ENCODE data around the gene ABCC12. TPM values are rescaled to one million over a fixed set of nuclear protein-coding genes. Genes with fewer than 3 reads are reported as not detected.

ABCC12 gene
- total and polyA plus RNA-seq, 10 of the 15 experiments (the other 5 are each of a cell fraction or from before 2014, with no cell fraction given) = 0.02 to 0.03 (median 0.03) TPM; not detected in 6

DNA sequence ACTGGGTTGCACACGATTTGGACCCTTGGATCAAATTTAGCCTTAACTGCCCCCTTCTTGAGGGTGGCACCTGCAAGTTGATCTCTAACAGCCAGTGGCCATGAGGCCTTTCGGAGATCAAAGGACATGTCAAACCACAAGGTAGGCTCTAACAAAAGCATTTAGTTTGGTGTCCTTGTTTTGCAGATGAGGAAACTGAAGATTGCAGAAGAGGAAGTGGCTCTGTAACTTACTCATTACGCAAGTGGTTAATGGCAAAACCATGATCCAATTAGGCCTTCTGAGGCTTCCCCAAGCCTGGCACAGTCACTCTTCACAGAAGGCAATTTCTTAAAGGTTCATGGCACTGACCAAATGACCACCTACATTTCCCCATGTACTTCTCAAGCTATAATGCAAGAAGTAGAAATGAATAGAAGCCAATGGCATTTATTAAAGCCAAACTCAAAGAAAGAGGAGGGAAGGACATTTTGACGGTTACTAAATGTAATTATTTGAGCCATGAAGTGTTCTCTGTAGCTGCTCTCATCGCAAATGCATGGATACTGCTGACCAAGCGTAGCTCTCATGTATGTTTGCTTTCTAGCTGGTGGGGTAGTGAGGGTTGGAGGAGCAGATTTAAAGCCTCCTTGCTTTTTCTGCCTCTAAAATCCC lies 32.8 kb upstream of the ABCC12 start (continued):
- TF ChIP-seq, protein P1, sequence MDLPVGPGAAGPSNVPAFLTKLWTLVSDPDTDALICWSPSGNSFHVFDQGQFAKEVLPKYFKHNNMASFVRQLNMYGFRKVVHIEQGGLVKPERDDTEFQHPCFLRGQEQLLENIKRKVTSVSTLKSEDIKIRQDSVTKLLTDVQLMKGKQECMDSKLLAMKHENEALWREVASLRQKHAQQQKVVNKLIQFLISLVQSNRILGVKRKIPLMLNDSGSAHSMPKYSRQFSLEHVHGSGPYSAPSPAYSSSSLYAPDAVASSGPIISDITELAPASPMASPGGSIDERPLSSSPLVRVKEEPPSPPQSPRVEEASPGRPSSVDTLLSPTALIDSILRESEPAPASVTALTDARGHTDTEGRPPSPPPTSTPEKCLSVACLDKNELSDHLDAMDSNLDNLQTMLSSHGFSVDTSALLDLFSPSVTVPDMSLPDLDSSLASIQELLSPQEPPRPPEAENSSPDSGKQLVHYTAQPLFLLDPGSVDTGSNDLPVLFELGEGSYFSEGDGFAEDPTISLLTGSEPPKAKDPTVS (IDR thresholded peaks at IDR 0.05; ENCODE audit: low read depth, low read length) = no peak
- no peak for TF ChIP-seq STAT1 (conservative IDR thresholded peaks at IDR 0.05)
- TF ChIP-seq TAF1 (IDR thresholded peaks at IDR 0.05; ENCODE audit: borderline replicate concordance, low read depth, low read length) = no peak
- TF ChIP-seq, protein P2, sequence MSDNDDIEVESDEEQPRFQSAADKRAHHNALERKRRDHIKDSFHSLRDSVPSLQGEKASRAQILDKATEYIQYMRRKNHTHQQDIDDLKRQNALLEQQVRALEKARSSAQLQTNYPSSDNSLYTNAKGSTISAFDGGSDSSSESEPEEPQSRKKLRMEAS (IDR thresholded peaks at IDR 0.05; ENCODE audit: low read depth, low read length) = no peak
- TF ChIP-seq CREB1 (IDR thresholded peaks at IDR 0.05; ENCODE audit: low read depth) = no peak
- peak; percentile 52 for TF ChIP-seq NFIC (IDR thresholded peaks at IDR 0.05; ENCODE audit: low read depth, low read length)
- TF ChIP-seq, protein P3, sequence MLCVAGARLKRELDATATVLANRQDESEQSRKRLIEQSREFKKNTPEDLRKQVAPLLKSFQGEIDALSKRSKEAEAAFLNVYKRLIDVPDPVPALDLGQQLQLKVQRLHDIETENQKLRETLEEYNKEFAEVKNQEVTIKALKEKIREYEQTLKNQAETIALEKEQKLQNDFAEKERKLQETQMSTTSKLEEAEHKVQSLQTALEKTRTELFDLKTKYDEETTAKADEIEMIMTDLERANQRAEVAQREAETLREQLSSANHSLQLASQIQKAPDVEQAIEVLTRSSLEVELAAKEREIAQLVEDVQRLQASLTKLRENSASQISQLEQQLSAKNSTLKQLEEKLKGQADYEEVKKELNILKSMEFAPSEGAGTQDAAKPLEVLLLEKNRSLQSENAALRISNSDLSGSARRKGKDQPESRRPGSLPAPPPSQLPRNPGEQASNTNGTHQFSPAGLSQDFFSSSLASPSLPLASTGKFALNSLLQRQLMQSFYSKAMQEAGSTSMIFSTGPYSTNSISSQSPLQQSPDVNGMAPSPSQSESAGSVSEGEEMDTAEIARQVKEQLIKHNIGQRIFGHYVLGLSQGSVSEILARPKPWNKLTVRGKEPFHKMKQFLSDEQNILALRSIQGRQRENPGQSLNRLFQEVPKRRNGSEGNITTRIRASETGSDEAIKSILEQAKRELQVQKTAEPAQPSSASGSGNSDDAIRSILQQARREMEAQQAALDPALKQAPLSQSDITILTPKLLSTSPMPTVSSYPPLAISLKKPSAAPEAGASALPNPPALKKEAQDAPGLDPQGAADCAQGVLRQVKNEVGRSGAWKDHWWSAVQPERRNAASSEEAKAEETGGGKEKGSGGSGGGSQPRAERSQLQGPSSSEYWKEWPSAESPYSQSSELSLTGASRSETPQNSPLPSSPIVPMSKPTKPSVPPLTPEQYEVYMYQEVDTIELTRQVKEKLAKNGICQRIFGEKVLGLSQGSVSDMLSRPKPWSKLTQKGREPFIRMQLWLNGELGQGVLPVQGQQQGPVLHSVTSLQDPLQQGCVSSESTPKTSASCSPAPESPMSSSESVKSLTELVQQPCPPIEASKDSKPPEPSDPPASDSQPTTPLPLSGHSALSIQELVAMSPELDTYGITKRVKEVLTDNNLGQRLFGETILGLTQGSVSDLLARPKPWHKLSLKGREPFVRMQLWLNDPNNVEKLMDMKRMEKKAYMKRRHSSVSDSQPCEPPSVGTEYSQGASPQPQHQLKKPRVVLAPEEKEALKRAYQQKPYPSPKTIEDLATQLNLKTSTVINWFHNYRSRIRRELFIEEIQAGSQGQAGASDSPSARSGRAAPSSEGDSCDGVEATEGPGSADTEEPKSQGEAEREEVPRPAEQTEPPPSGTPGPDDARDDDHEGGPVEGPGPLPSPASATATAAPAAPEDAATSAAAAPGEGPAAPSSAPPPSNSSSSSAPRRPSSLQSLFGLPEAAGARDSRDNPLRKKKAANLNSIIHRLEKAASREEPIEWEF (IDR thresholded peaks at IDR 0.05; ENCODE audit: insufficient replicate concordance, low read depth, low read length) = peak; percentile 62
- TF ChIP-seq ZBED1 (IDR thresholded peaks at IDR 0.05; ENCODE audit: borderline replicate concordance) = 0 out of 2 replicates have a peak, but pooled peaks have one; percentile 32
- no peak for TF ChIP-seq ZNF207 (IDR thresholded peaks at IDR 0.05; ENCODE audit: borderline replicate concordance)
- TF ChIP-seq, protein P4, sequence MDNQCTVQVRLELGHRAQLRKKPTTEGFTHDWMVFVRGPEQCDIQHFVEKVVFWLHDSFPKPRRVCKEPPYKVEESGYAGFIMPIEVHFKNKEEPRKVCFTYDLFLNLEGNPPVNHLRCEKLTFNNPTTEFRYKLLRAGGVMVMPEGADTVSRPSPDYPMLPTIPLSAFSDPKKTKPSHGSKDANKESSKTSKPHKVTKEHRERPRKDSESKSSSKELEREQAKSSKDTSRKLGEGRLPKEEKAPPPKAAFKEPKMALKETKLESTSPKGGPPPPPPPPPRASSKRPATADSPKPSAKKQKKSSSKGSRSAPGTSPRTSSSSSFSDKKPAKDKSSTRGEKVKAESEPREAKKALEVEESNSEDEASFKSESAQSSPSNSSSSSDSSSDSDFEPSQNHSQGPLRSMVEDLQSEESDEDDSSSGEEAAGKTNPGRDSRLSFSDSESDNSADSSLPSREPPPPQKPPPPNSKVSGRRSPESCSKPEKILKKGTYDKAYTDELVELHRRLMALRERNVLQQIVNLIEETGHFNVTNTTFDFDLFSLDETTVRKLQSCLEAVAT (IDR thresholded peaks at IDR 0.05) = peak; percentile 76; the same call in 1 of the 2 replicates
- TF ChIP-seq, protein P5, sequence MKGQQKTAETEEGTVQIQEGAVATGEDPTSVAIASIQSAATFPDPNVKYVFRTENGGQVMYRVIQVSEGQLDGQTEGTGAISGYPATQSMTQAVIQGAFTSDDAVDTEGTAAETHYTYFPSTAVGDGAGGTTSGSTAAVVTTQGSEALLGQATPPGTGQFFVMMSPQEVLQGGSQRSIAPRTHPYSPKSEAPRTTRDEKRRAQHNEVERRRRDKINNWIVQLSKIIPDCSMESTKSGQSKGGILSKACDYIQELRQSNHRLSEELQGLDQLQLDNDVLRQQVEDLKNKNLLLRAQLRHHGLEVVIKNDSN (IDR thresholded peaks at IDR 0.05; ENCODE audit: borderline replicate concordance, extremely low read length, insufficient read depth, low read depth, low read length) = no peak
- no peak for TF ChIP-seq YBX1 (IDR thresholded peaks at IDR 0.05)
- TF ChIP-seq, protein P6, sequence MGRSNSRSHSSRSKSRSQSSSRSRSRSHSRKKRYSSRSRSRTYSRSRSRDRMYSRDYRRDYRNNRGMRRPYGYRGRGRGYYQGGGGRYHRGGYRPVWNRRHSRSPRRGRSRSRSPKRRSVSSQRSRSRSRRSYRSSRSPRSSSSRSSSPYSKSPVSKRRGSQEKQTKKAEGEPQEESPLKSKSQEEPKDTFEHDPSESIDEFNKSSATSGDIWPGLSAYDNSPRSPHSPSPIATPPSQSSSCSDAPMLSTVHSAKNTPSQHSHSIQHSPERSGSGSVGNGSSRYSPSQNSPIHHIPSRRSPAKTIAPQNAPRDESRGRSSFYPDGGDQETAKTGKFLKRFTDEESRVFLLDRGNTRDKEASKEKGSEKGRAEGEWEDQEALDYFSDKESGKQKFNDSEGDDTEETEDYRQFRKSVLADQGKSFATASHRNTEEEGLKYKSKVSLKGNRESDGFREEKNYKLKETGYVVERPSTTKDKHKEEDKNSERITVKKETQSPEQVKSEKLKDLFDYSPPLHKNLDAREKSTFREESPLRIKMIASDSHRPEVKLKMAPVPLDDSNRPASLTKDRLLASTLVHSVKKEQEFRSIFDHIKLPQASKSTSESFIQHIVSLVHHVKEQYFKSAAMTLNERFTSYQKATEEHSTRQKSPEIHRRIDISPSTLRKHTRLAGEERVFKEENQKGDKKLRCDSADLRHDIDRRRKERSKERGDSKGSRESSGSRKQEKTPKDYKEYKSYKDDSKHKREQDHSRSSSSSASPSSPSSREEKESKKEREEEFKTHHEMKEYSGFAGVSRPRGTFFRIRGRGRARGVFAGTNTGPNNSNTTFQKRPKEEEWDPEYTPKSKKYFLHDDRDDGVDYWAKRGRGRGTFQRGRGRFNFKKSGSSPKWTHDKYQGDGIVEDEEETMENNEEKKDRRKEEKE (IDR thresholded peaks at IDR 0.05) = no peak

All from GM12878 (cell line).